HG03095 (cell line): Measurements from ENCODE around the gene KIDINS220.
"Not testable (repeated sequence)": the region's sequence is repeated elsewhere in the genome, so short reads cannot be mapped to it uniquely, and the experiment has no call there.

Experiments used
- ATAC-seq: cut with Tn5 transposase; IDR thresholded peaks from one replicate; pipeline ENCODE4 v1.9.1; 2021; ENCODE audit warnings: moderate library complexity; ENCODE audit not compliant: unreplicated experiment

KIDINS220 gene

DNA sequence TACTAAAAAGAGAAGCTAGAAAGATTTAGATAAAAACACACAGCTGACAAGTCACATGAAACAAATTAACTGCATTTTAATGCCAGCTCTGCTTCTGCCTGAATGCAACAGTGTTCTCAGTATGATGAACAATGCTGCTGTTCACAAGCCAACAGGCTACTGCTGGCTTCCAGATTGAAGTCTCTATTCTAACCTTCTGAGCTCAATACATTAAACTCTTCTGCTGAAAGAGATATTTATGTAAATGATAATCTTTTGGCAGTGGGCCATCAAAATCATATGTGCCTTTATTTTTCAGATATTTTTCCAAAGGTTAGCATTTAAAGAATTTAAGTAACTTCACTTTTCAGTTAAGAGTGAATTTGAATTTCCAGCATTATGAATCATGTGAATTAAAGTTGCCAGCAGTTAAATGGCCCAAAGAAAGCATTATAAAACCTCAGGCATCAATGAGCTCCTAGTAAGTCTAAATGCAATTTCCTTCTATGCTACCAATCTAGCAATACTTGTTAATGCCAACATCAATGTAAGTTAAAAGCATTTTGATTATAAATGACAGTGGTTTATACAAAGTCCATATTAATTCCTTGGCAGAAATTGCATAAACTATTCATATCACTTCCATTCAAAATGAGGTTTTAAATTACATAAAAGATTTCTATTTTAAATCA lies 83.2 kb downstream of the KIDINS220 start:
- no peak for ATAC-seq

DNA sequence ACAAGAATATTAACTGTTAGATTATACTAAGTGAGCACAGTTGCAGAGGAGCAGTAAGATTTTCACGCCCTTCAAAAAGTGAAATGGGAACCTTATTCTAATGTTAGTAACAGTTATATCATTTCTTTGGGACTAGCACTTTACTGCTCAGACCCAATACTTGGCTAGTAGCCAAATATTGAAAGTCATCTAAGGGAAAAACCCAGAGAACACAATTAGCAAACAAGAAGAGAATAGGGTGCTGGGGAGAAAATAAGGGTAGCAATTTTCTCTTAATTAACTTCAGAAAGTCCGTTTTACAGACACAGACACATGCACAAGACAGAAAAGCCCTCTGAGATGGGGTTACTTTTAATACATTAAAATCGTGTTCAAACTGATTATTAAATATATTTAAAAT lies 83.8 kb downstream of the KIDINS220 start:
- ATAC-seq: no peak

DNA sequence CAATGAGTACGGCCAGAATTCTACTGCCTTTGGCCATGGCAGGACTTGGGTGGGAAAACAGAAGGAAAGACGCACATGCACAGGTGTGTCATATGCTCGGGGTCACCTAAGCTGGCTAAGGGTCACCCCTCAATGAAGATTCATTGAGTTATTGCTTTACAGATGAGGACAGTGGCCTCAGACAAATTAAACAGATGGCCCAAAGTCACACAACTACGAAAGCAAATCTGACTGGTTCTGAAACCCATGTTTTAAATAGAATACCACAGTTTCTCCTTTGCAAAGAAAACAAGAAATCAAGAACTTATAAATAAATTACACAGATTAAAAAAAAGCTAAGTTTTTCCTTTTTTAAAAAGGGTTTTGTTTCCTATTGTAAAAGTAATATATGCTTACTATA lies 85.0 kb downstream of the KIDINS220 start:
- no peak for ATAC-seq

DNA sequence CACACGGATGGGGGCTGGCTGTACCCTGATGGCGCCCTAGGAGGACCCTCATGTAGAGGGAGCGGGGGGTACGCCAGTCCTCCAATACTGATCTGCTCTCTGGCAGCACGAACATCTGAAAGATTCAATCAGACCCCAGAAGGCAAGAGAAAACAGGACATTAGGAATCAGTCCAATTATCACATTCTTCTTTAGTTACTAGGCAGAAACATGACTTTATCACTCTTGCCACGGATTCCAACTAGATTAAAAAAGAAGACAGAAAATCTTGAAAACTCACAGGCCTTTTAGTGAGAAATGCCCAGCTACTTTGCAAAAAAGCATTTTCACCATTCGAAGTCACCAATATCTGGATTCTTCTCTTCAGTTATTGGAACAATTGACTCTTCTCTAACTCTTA lies 87.2 kb downstream of the KIDINS220 start:
- ATAC-seq: no peak

DNA sequence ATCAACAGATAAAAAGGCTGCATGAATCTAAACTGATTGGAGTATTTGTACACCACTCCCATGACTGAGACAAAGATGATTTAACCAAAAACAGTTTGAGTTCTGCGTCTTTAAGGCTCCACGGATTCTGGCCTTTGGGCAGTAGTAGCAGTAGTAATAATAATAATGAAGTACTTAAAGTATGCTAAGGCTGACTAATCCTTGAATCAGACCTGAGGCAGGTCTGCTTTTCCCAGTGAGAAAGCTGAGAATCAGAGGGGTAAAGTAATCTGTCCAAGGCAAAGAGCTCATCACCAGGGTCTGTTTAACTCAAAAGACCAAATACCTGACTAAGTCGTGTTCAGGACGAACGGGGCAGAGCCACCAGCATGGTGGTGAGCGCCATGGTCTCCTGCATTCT lies 94.2 kb downstream of the KIDINS220 start:
- ATAC-seq: no peak

DNA sequence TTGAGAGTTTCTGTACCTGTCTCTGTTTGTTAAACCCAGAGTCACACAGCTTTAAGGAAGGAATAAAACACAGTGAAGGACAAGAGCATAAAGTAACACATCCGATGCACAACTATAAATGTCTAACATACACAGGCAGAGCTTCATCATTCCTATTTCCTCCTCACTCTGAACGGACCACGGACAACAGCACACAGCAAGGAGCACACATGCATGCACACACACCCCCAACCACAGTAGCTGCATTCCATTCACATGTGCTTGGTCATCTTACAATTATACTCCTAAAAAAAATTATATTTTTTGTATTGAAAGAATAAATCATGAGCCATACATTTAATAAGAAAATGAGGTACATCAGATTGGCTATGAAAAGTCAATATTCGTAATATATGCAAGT lies 97.3 kb downstream of the KIDINS220 start:
- no peak for ATAC-seq

DNA sequence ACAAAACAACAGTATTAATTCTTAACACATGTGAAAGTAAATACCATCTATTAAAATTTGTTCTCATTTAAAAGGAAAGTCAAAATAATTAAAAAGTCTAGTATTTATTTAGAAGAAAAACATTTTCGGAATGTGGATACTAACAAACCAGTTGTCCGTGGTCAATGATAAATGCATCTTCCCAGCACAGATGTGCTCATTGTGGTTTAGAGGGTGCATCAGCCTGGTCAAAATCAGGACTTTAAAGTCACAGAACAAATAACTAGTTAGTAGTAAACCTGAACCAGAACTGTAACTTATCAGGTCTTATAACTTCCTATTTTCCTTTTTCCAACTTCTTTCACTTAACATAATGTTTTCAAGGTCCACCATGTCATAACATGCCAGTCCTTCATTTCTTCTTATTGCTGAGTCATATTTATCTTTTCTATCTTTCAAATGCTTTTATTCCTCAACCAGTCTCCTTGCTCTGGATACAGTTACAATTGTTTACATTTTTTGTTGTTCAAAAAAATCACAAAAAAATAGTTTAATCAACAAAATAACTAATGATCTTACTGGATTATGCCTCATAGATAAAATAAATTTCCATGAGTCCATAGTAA lies 99.7 kb downstream of the KIDINS220 start:
- ATAC-seq: no peak

DNA sequence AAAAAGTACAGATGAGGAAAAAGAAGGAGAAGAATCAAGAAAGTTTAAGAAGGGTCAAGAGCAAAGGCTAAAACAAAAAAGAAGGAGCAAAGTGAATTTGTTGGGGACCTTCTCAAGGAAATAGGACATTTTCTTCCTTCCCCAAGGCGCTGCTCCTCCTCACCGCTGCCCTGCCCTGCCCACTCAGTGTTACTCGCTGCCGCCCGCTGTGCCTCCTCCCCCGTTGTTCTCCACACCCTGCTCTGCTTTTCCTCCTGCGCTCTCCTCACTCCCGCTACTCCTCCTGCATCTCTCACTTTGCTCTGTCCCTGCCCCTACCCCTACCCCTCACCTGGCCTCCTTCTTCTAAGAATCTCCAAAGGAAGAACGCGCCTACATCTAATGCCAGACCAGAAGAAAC lies 104.8 kb downstream of the KIDINS220 start:
- ATAC-seq: no peak

DNA sequence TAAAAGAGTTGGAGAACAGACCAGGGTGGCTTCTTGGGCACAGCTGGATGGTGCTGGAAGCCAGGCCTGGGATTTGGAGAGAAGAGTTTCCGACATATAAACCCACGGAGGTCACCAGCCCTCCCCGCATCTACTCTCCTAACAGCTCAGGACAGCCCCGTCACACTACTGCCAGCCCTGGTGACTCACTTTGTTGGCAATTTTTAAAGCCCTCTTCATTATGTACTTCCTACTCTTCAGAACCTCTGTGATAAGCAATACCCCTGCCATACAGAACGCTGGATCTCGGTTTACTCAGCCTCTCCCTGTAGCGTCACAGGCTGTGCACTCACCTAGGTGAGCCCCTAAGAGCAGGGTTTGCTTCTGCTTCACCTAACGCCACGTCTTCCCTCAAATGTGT lies 107.5 kb downstream of the KIDINS220 start:
- no peak for ATAC-seq

DNA sequence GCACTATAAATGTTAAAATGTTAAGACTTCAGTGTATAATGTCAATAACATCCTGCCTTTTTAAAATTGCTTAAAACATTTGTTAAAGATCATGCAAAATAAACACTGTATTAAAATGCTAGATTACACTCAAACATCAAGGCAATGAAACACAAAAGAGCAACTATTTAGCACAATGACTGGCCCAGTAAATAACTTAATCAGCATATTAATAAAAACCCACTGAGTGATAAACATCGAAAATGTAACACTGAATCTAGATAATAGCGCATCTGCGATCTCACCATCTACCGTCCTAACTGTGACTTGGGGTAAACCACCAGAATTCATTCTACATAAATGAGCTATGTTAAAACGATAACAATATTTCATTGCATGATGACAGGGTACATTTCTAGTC lies 108.3 kb downstream of the KIDINS220 start:
- not testable (repeated sequence) for ATAC-seq

DNA sequence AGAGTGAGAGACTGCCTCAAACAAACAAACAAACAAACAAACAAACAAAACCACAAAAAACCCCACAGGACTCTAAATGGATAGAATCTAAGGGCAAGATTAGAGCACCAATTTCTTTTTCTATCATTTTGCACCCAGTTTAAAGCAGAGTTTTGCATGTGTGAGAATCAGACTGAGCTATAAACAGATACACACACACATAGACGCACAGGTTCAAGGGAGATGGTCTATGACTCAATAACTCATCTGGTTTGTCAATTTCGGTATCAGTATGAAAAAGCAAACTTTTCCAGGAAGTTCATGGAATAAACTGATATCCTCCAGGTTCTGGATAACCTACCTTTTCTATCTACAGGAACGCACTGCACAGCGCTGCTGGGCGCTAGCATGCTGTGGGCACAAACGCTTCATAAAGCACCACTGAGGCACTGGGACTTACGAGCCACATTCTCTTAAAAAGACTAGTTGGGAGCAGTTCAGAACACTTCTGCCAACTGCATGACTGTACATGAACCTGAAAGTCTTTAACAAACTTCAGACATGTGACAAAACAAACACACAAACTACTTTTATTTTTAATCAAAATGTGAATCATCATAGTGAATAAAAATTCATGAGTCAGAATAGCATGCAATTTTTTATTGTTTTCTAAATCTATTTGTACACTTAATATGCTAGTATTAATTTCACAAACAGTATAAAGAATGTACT lies 109.0 kb downstream of the KIDINS220 start:
- no peak for ATAC-seq

DNA sequence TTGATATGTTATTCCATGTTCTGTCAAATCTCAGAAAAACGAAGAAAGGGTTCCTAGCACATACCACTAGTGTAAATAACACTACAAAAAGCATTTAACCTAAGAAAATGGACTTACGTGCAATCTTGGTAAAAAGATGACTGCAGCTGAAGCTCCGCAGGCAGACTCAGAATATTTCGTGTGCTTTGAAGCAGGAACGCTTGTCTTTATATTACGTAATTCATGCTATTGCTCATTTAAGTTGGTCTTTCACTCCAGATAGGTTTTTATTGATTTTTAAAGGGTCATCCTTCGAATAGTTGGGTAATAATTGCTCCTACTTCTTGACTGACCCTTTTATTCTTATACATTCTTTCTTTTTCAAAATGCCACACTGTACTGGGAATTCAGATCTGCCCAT lies 111.6 kb downstream of the KIDINS220 start:
- no peak for ATAC-seq

DNA sequence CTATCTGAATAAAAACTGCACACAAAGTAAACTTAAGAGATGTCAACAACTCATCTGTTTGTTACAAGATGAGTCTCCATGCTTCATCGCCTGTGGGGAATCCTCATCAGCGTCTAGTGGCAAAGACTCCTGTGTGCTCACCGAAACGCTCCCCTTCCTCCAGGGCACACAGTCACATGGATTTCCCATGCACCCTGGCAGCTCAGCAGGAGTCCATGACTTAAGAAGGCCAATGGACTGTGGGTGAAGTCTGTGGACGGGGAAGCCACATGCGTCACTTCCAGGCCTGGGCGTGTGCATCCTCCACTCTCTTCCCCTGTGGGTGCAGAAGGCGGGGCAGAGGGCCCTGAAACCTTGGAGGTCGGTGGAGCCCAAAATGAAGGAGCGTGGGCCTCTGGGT lies 114.4 kb downstream of the KIDINS220 start:
- no peak for ATAC-seq

DNA sequence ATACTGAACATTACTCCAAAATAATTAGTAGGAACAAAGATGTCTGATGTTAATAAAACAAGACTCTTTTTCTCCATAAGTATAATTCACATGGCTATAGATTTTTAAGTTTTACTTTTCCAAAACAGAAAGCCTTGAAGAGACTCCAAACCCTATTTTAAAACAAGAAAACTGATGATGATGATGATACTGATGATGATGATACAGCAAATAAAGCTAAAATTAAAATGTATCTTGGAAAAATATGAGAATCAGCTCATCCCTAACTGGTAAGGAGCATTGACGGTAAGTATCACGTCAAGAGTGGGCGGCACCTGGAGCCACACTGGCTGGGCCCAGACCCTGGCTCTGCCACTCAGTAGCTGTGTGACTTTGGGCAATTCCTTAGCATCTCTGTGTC lies 116.0 kb downstream of the KIDINS220 start:
- ATAC-seq: no peak

DNA sequence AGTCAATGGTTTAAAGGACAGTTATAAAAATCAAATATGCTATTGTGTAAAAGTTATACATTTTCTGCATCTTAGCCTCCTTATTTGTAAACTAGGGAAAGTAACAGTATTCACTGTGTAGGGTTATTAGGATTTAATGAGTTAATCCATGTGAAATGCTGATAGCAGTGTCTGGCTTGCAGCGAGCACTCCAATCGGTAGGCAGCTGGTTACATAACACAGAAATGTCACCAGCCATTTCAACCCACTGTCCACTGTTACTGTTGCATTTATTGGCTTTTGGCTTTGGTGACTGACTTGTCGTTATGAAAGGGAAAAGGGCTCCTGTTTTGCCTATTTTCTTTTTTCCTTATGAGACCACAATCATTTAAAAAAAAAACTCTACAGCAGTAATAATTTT lies 116.7 kb downstream of the KIDINS220 start:
- ATAC-seq: no peak

DNA sequence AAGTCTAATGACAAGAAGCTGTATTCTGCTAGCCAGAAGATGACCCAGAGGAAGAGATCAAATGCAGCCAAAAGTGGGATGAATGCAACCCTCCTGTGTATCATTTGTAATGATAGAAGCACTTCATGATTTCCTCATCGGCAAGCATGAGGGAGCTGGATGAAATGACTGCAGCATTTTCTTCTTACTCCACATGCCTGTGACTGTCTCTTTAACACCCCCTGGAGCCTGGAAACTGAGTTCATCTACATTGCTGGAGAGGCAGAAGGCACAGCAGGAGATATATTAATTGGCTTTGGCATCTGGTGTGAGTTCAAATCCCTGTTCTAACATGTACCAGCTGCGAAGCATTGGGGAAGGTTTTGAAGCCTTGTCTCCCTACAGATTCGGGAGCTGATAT lies 117.9 kb downstream of the KIDINS220 start:
- no peak for ATAC-seq

DNA sequence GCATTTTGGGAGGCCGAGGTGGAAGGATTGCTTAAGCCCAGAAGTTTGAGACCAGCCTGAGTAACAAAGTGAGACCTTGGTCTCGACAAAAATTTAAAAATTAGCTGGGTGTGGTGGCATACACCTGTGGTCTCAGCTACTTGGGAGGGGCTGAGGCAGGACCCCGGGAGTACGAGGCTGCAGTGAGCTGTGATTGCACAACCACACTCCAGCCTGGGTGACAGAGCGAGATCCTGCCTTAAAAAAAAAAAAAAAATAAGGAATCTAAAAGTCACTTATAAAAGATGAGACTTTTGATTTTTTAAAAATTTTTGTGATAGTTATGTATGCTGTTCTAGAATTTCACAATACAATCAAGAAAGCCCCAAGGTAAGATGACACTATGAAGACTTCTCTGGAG lies 122.4 kb downstream of the KIDINS220 start:
- ATAC-seq: no peak

DNA sequence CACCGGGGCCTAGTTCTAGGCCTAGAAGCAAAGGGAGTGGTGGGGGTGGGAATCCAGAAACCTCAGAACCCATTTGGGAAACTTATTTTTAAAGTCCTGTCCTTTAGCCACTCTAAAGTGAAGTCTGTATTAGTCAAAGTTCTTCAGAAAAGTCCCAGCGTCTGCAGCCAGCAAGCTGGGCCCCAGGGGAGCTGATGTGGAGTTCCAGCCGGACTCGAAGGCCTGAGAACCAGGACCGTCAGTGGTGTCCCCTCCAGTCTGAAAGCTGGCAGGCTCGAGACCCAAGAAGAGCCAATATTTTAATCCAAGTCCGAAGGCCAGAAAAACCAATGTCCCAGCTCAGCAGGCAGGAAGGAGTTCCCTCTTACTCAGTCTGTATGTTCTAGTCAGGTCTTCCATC lies 123.1 kb downstream of the KIDINS220 start:
- no peak for ATAC-seq

DNA sequence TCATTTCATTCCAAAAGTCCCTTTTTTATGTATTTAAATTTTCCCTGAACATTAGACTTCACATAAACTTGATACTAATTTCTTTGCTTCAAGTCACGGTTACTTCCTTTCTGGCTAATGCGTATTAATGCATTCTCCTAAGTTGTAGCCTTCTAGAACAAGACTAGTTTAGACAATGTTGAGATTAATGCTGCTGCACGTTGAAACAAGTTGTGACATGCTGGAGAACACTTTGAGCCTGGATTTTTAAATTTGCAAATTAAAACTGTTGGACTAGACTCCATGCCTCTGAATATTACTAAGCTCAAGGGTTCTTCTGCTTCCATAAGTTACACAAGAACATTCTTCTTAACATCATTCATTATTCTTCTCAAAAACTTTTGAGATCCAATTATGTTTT lies 126.5 kb downstream of the KIDINS220 start:
- ATAC-seq: no peak

DNA sequence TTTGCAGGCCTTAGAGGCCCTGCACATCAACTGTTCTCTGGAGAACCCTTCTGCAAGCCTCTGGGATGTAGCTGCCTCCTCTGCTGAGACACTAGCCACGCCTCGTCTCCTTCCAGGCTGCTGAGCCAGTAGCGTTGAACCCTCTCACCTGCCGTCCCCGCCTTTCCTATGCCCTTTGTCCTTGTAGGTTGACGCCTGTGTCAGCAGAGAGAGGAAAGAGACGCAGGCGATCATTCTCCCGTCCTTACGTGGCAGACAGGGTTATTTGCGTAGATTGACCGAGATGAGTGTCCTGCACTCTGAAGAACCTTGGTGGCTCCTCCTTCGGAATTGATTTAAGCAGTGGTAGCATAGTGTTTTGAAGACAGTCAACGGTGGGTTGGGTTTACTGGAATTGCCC lies 127.8 kb downstream of the KIDINS220 start:
- no peak for ATAC-seq

DNA sequence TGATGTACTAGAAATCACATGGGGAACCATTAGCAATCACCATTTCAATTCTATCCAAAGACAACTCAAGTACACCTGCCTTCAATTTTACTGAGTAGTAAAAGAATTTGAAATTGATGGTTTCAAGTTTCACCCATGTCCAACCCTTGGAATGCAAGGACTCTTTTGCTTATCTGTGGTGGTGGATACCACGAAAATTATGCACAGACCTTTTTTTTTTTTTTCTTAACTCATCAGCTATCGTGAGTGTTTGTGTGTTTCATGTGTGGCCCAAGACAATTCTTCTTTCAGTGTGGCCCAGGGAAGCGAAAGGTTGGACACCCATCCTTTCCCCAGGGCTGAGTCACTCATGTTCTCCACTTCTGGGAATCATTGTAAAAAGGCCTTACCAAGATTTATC lies 132.5 kb downstream of the KIDINS220 start:
- ATAC-seq: no peak

DNA sequence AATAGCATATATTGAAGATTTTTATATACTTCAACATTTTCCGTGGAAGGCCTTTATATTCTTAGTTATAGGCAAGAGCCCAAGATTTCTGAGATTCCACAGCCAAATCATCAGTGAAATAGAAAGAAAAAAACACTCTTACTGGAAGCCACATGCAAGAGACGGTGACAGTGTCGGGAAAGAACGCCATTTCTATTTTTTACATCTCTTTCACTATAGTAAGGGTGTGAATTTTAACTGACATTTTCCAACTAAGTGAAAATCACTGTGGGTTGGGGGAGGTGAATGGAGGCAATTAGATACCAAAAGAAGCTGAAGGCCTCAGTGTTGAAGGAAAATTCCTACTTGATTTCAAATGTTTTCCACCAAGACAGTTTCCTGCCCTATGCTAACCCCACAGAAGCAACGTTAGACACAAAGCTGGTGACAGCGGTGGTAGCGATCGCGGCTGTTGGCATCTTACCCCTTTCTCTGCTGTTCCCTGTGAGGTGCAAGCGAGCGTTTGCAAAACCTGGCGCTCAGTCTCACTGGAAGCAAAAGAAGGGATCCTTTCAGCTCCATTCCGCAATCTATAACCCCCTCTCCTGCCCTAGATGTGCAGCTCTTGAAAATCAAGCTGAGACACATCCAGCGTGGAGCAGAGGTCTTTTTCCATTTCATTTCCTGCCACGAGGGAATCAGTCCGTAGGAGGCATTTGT lies 135.6 kb downstream of the KIDINS220 start:
- no peak for ATAC-seq
